GM12878 (cell line): ENCODE measurements around the gene OTOG. TPM values are rescaled to one million over a fixed set of nuclear protein-coding genes. Genes with fewer than 3 reads are reported as not detected.

ENCODE experiments used
- ATAC-seq: fragments of 200-7000 bp; cut with Tn5 transposase; 3 replicates; pipeline ENCODE4 v1.9.1; 2020; ENCODE audit warnings: mild to moderate bottlenecking, moderate library complexity
- BruUV-seq: library from RNA; stranded (reverse); fragments of 400-500 nt; replicated peaks from 2 replicates; lab custom pipeline; 2021; lab: Mats Ljungman, UMichigan
- CTCF ChIA-PET: fragments of 300-600 bp; sonication (Branson Sonifier 250); formaldehyde crosslinking; extraction: SDS; loops from one replicate; lab custom pipeline; 2021; ENCODE audit warnings: inconsistent platforms; lab: Yijun Ruan, JAX
- POLR2A ChIA-PET: fragments of 350-600 bp; formaldehyde crosslinking; extraction: SDS; loops from one replicate; lab custom pipeline; 2021; ENCODE audit warnings: inconsistent platforms; lab: Charles Lee
- RAD21 ChIA-PET: fragments of 300-600 bp; sonication (Branson Sonifier 250); formaldehyde crosslinking; loops from one replicate; lab custom pipeline; 2023; ENCODE audit warnings: antibody characterized with exemption; ENCODE audit not compliant: unreplicated experiment; lab: Charles Lee
- SMC1A ChIA-PET: fragments of 300-600 bp; sonication (Branson Sonifier 250); formaldehyde crosslinking; loops from one replicate; lab custom pipeline; 2023; ENCODE audit not compliant: unreplicated experiment, uncharacterized antibody; lab: Charles Lee
- DNase-seq: peaks from one replicate; pipeline ENCODE4 v3.0.0-alpha.2; 2011; ENCODE audit warnings: low read depth, low spot score
- FAIRE-seq: peaks from 3 replicates; lab custom pipeline; 2011; peaks lifted over from hg19 to GRCh38; lab: Jason Lieb, UNC
- H2AFZ ChIP-seq: 2 replicates; pipeline ENCODE4 v1.6.0; 2011; ENCODE audit warnings: low read depth, low read length, control low read depth; ENCODE audit not compliant: control insufficient read depth
- H3K27ac ChIP-seq: 2 replicates; pipeline ENCODE4 v1.5.1; 2011; ENCODE audit warnings: control low read depth; ENCODE audit not compliant: control insufficient read depth, insufficient read depth
- H3K27me3 ChIP-seq, 2 experiments: replicated peaks in 1 of 2; 2 replicates each; pipeline versions ENCODE4 v1.6.0 to v1.6.1; 2011; ENCODE audit warnings: low read length in 1 of 2; ENCODE audit not compliant: control insufficient read depth in 2 of 2, insufficient read depth in 2 of 2
- H3K36me3 ChIP-seq, 2 experiments: 2 replicates each; pipeline ENCODE4 v1.5.1; 2011; ENCODE audit warnings: low read length in 1 of 2; ENCODE audit not compliant: control insufficient read depth in 2 of 2, insufficient read depth in 2 of 2
- H3K4me1 ChIP-seq: 2 replicates; pipeline ENCODE4 v1.6.1; 2011; ENCODE audit warnings: mild to moderate bottlenecking, low read length, moderate library complexity, mixed read lengths; ENCODE audit not compliant: control insufficient read depth, insufficient read depth
- H3K4me2 ChIP-seq: 2 replicates; pipeline ENCODE4 v1.6.0; 2011; ENCODE audit warnings: control low read depth; ENCODE audit not compliant: control insufficient read depth, insufficient read depth
- H3K4me3 ChIP-seq: fragments of 200-600 bp; sonication (generic); 2 replicates; pipeline ENCODE4 v1.5.1; 2016
- H3K79me2 ChIP-seq: 2 replicates; pipeline ENCODE4 v1.6.0; 2011; ENCODE audit warnings: low read length; ENCODE audit not compliant: control insufficient read depth, insufficient read depth
- H3K9ac ChIP-seq: 2 replicates; pipeline ENCODE4 v1.8.0; 2011; ENCODE audit warnings: low read length, control low read depth, mixed read lengths; ENCODE audit not compliant: control insufficient read depth, insufficient read depth
- H3K9me3 ChIP-seq: replicated peaks from 3 replicates; pipeline ENCODE4 v1.5.1; 2011; ENCODE audit warnings: mild to moderate bottlenecking, low read length; ENCODE audit not compliant: control insufficient read depth, insufficient read depth
- H4K20me1 ChIP-seq: 2 replicates; pipeline ENCODE4 v1.6.0; 2011; ENCODE audit not compliant: control insufficient read depth, insufficient read depth
- FOS ChIP-seq: IDR thresholded peaks from 3 replicates; pipeline ENCODE4 v1.6.1; 2011; ENCODE audit warnings: borderline replicate concordance; ENCODE audit not compliant: insufficient read length; ENCODE audit errors: extremely low read depth
- MAX ChIP-seq: IDR thresholded peaks from 2 replicates; pipeline ENCODE4 v1.6.1; 2012; ENCODE audit warnings: low read depth, low read length, improper control_type of control experiment
- SMAD5 ChIP-seq: IDR thresholded peaks from 2 replicates; pipeline ENCODE4 v1.6.1; 2016; ENCODE audit warnings: antibody characterized with exemption, low read depth
- USF2 ChIP-seq: IDR thresholded peaks from 2 replicates; pipeline ENCODE4 v1.6.1; 2011; ENCODE audit warnings: low read depth, low read length, improper control_type of control experiment, borderline replicate concordance
- WRNIP1 ChIP-seq: IDR thresholded peaks from 2 replicates; pipeline ENCODE4 v1.6.1; 2011; ENCODE audit warnings: low read depth, low read length, improper control_type of control experiment, borderline replicate concordance
- ZNF207 ChIP-seq: fragments of 450-650 bp; IDR thresholded peaks from 2 replicates; pipeline ENCODE4 v1.6.1; 2014; ENCODE audit warnings: antibody characterized with exemption, mild to moderate bottlenecking, borderline replicate concordance
- WGBS: methylation state at CpG from one replicate; pipeline ENCODE4 v1.1.6; 2016; ENCODE audit warnings: low lambda C conversion rate; ENCODE audit not compliant: insufficient replicate concordance, insufficient coverage; ENCODE audit errors: missing lambda C conversion rate; 5-methylcytosine and 5-hydroxymethylcytosine counted together
- in situ Hi-C: fragments of 300-500 bp; cut with MboI; formaldehyde crosslinking; loops from 9 replicates; pipeline ENCODE4 v1.14.3; 2018; ENCODE audit warnings: mixed read lengths
- intact Hi-C: fragments of 100-400 bp; cut with micrococcal nuclease; formaldehyde crosslinking; loops from one replicate; pipeline ENCODE4 v1.14.2; 2022; ENCODE audit not compliant: unreplicated experiment
- polyA plus RNA-seq, 11 experiments: library from polyadenylated mRNA; depleted of rRNA in 4 of 11; unstranded in 6 of 11; stranded (reverse) in 5 of 11; fragments of >200 nt; fragmentation: Nextera tagmentation in 4 of 11; fragmentation: Illumina TruSeq in 1 of 11; extraction: Ambion mirVana in 4 of 11; extraction: Trizol in 1 of 11; gene quantifications; 1 replicate in 1 of 11; 2 replicates in 10 of 11; pipeline versions ENCODE4 v1.2.1 to v1.2.3, GENCODE V29; 2011 to 2016; ENCODE audit warnings: inconsistent platforms in 2 of 11, missing spikeins in 2 of 11, low read depth in 1 of 11
- total RNA-seq, 4 experiments: library from RNA; depleted of rRNA in 3 of 4; stranded (reverse); fragments of >200 nt in 3 of 4; fragmentation: Illumina TruSeq in 1 of 4; extraction: Trizol in 1 of 4; gene quantifications; 2 replicates each; pipeline versions ENCODE4 v1.2.1 to v1.2.3, GENCODE V29; 2013 to 2021

OTOG gene
- total and polyA plus RNA-seq, 10 of the 15 experiments (the other 5 are each of a cell fraction or from before 2014, with no cell fraction given): not detected

- Histone ChIP-seq H2AFZ (no peak overlapping the region), H3K9ac (no peak overlapping the region), H3K4me2 (no peak overlapping the region), H3K4me1 (no peaks in the 10 kb centered on the region), H4K20me1 (no peaks in the 10 kb centered on the region), H3K27me3 (peaks cover 0 to 5% of the 10 kb centered on the region in 2 experiments), H3K36me3 (no peaks in the 10 kb centered on the region), H3K4me3 (no peak overlapping the region), H3K27ac (no peak overlapping the region), H3K79me2 (no peaks in the 10 kb centered on the region), H3K9me3 (no peaks in the 10 kb centered on the region)
- ChIA-PET CTCF (no interaction called here), RAD21 (no interaction called here), POLR2A (no interaction called here), SMC1A (no interaction called here)
- ATAC-seq (no peak), FAIRE-seq (no peak), DNase-seq (no peak)
- 5% methylated on average over 5 of the region's 5 CpGs for WGBS
- no TSS peak for BruUV-seq
- intact Hi-C loops: no loop called here
- TF ChIP-seq SMAD5 (no peak), WRNIP1 (no peak), ZNF207 (no peak)
- in situ Hi-C loops: no loop called here
Observed at GRCh38 chr11:17684550-17684949, 137.5 kb downstream of the OTOG start.

- ATAC-seq (no peak), DNase-seq (no peak), FAIRE-seq (no peak)
- in situ Hi-C loops: no loop called here
- Histone ChIP-seq H3K36me3 (no peaks in the 10 kb centered on the region), H2AFZ (no peak overlapping the region), H4K20me1 (no peaks in the 10 kb centered on the region), H3K4me1 (no peaks in the 10 kb centered on the region), H3K79me2 (no peaks in the 10 kb centered on the region), H3K4me3 (no peak overlapping the region), H3K9ac (no peak overlapping the region), H3K27ac (no peak overlapping the region), H3K9me3 (no peaks in the 10 kb centered on the region; the same call in 2 of the 3 replicates), H3K27me3 (peaks cover 0 to 5% of the 10 kb centered on the region in 2 experiments), H3K4me2 (no peak overlapping the region)
- ChIA-PET RAD21 (no interaction called here), CTCF (interaction anchor here (1.4 kb wide), 1 partner anchor 43 kb away, joined by 5 read pairs; no protein-coding TSS in a partner anchor), SMC1A (no interaction called here), POLR2A (no interaction called here)
- TF ChIP-seq USF2: no peak
- TF ChIP-seq FOS: no peak
- TF ChIP-seq MAX: no peak
- TF ChIP-seq WRNIP1: no peak
- WGBS: 8% methylated on average over 5 of the region's 8 CpGs
- no TSS peak for BruUV-seq
- intact Hi-C loops: no loop called here
Observed at GRCh38 chr11:17686231-17686980, 139.3 kb downstream of the OTOG start.
